Activated naive CD4-positive, alpha-beta T cell treated with anti-CD3 and anti-CD28 coated beads, Interleukin-2, amount 50 U/mL, for 24 hours (primary cell): ENCODE data around the gene UNC5A.

Experiments
- H3K27ac Mint-ChIP-seq: one replicate; pipeline ENCODE4 v1.8.0; 2021; ENCODE audit warnings: mild to moderate bottlenecking, mixed read lengths
- H3K27me3 Mint-ChIP-seq: one replicate; pipeline ENCODE4 v1.8.0; 2021; ENCODE audit warnings: mixed read lengths
- H3K36me3 Mint-ChIP-seq: one replicate; pipeline ENCODE4 v1.8.0; 2021; ENCODE audit warnings: mixed read lengths
- H3K4me1 Mint-ChIP-seq: one replicate; pipeline ENCODE4 v1.8.0; 2021; ENCODE audit warnings: mixed read lengths
- H3K4me3 Mint-ChIP-seq: one replicate; pipeline ENCODE4 v1.8.0; 2021; ENCODE audit warnings: mild to moderate bottlenecking, mixed read lengths
- H3K9me3 Mint-ChIP-seq: one replicate; pipeline ENCODE4 v1.8.0; 2021; ENCODE audit warnings: mixed read lengths

The UNC5A gene

GRCh38 chr5:176821441-176821840 is 11.1 kb downstream of the UNC5A start:
- Mint-ChIP-seq H3K27ac (no peak overlapping the region), H3K4me1 (peaks cover 8% of the 10 kb centered on the region), H3K4me3 (no peak overlapping the region), H3K27me3 (peaks cover 39% of the 10 kb centered on the region), H3K36me3 (no peaks in the 10 kb centered on the region), H3K9me3 (no peaks in the 10 kb centered on the region)

GRCh38 chr5:176822041-176822792 is 11.9 kb downstream of the UNC5A start:
- H3K27ac Mint-ChIP-seq = no peak overlapping the region
- no peaks in the 10 kb centered on the region for H3K36me3 Mint-ChIP-seq
- no peak overlapping the region for H3K4me3 Mint-ChIP-seq
- H3K9me3 Mint-ChIP-seq = no peaks in the 10 kb centered on the region
- peaks cover 34% of the 10 kb centered on the region for H3K27me3 Mint-ChIP-seq
- peaks cover 8% of the 10 kb centered on the region for H3K4me1 Mint-ChIP-seq

- Mint-ChIP-seq H3K27ac (no peak overlapping the region), H3K4me3 (no peak overlapping the region), H3K36me3 (no peaks in the 10 kb centered on the region), H3K27me3 (peaks cover 34% of the 10 kb centered on the region), H3K9me3 (no peaks in the 10 kb centered on the region), H3K4me1 (peaks cover 8% of the 10 kb centered on the region)
Observed at GRCh38 chr5:176822793-176823481, 12.6 kb downstream of the UNC5A start.

GRCh38 chr5:176823869-176824412 is 13.6 kb downstream of the UNC5A start:
- Mint-ChIP-seq H3K4me1 (no peaks in the 10 kb centered on the region), H3K36me3 (no peaks in the 10 kb centered on the region), H3K27me3 (peaks cover 25% of the 10 kb centered on the region), H3K9me3 (no peaks in the 10 kb centered on the region), H3K4me3 (no peak overlapping the region), H3K27ac (no peak overlapping the region)

- H3K4me3 Mint-ChIP-seq = no peak overlapping the region
- H3K36me3 Mint-ChIP-seq = no peaks in the 10 kb centered on the region
- no peaks in the 10 kb centered on the region for H3K4me1 Mint-ChIP-seq
- no peak overlapping the region for H3K27ac Mint-ChIP-seq
- no peaks in the 10 kb centered on the region for H3K9me3 Mint-ChIP-seq
- H3K27me3 Mint-ChIP-seq = peaks cover 18% of the 10 kb centered on the region
Observed at GRCh38 chr5:176824604-176825003, 14.2 kb downstream of the UNC5A start.

GRCh38 chr5:176825234-176825633 is 14.9 kb downstream of the UNC5A start:
- Mint-ChIP-seq H3K36me3 (no peaks in the 10 kb centered on the region), H3K9me3 (no peaks in the 10 kb centered on the region), H3K4me3 (no peak overlapping the region), H3K4me1 (no peaks in the 10 kb centered on the region), H3K27ac (no peak overlapping the region), H3K27me3 (peaks cover 15% of the 10 kb centered on the region)

GRCh38 chr5:176825957-176826356 is 15.6 kb downstream of the UNC5A start:
- Mint-ChIP-seq H3K36me3 (no peaks in the 10 kb centered on the region), H3K27me3 (peaks cover 8% of the 10 kb centered on the region), H3K4me1 (no peaks in the 10 kb centered on the region), H3K4me3 (no peak overlapping the region), H3K27ac (no peak overlapping the region), H3K9me3 (no peaks in the 10 kb centered on the region)

- H3K27ac Mint-ChIP-seq = no peak overlapping the region
- no peak overlapping the region for H3K4me3 Mint-ChIP-seq
- no peaks in the 10 kb centered on the region for H3K9me3 Mint-ChIP-seq
- no peaks in the 10 kb centered on the region for H3K36me3 Mint-ChIP-seq
- no peaks in the 10 kb centered on the region for H3K4me1 Mint-ChIP-seq
- H3K27me3 Mint-ChIP-seq = peaks cover 7% of the 10 kb centered on the region
Observed at GRCh38 chr5:176827736-176828414, 17.5 kb downstream of the UNC5A start.

- Mint-ChIP-seq H3K9me3 (no peaks in the 10 kb centered on the region), H3K36me3 (peaks cover 2% of the 10 kb centered on the region), H3K4me1 (no peaks in the 10 kb centered on the region), H3K27me3 (peaks cover 11% of the 10 kb centered on the region), H3K4me3 (no peak overlapping the region), H3K27ac (no peak overlapping the region)
Observed at GRCh38 chr5:176829320-176829719, 19.0 kb downstream of the UNC5A start.

GRCh38 chr5:176830422-176830994 is 20.1 kb downstream of the UNC5A start:
- Mint-ChIP-seq H3K36me3 (peaks cover 2% of the 10 kb centered on the region), H3K4me1 (no peaks in the 10 kb centered on the region), H3K27me3 (peaks cover 13% of the 10 kb centered on the region), H3K4me3 (no peak overlapping the region), H3K27ac (peak overlapping the region; percentile 23), H3K9me3 (no peaks in the 10 kb centered on the region)

- Mint-ChIP-seq H3K36me3 (peaks cover 2% of the 10 kb centered on the region), H3K27ac (no peak overlapping the region), H3K27me3 (peaks cover 18% of the 10 kb centered on the region), H3K9me3 (no peaks in the 10 kb centered on the region), H3K4me1 (no peaks in the 10 kb centered on the region), H3K4me3 (no peak overlapping the region)
Observed at GRCh38 chr5:176830995-176831423, 20.6 kb downstream of the UNC5A start.

GRCh38 chr5:176831425-176831824 is 21.1 kb downstream of the UNC5A start:
- no peaks in the 10 kb centered on the region for H3K9me3 Mint-ChIP-seq
- no peak overlapping the region for H3K27ac Mint-ChIP-seq
- H3K36me3 Mint-ChIP-seq = peaks cover 2% of the 10 kb centered on the region
- peaks cover 19% of the 10 kb centered on the region for H3K27me3 Mint-ChIP-seq
- no peaks in the 10 kb centered on the region for H3K4me1 Mint-ChIP-seq
- H3K4me3 Mint-ChIP-seq = no peak overlapping the region

- peaks cover 19% of the 10 kb centered on the region for H3K27me3 Mint-ChIP-seq
- no peaks in the 10 kb centered on the region for H3K4me1 Mint-ChIP-seq
- peaks cover 2% of the 10 kb centered on the region for H3K36me3 Mint-ChIP-seq
- H3K9me3 Mint-ChIP-seq = no peaks in the 10 kb centered on the region
- no peak overlapping the region for H3K4me3 Mint-ChIP-seq
- no peak overlapping the region for H3K27ac Mint-ChIP-seq
Observed at GRCh38 chr5:176832162-176832561, 21.8 kb downstream of the UNC5A start.

- peaks cover 2% of the 10 kb centered on the region for H3K36me3 Mint-ChIP-seq
- H3K27ac Mint-ChIP-seq = no peak overlapping the region
- no peaks in the 10 kb centered on the region for H3K4me1 Mint-ChIP-seq
- H3K9me3 Mint-ChIP-seq = no peaks in the 10 kb centered on the region
- H3K27me3 Mint-ChIP-seq = peaks cover 19% of the 10 kb centered on the region
- H3K4me3 Mint-ChIP-seq = no peak overlapping the region
Observed at GRCh38 chr5:176833286-176833685, 22.9 kb downstream of the UNC5A start.

GRCh38 chr5:176835918-176836317 is 25.6 kb downstream of the UNC5A start:
- Mint-ChIP-seq H3K36me3 (peaks cover 2% of the 10 kb centered on the region), H3K9me3 (no peaks in the 10 kb centered on the region), H3K4me3 (no peak overlapping the region), H3K27me3 (peaks cover 23% of the 10 kb centered on the region), H3K27ac (no peak overlapping the region), H3K4me1 (no peaks in the 10 kb centered on the region)
